IPS-18c (cell line): ENCODE data around the gene OR4F3.
"Not testable (repeated sequence)": the region's sequence is repeated elsewhere in the genome, so short reads cannot be mapped to it uniquely, and the experiment has no call there.

Source experiments
- H3K4me3 ChIP-seq: 2 replicates; pipeline ENCODE4 v1.7.0; 2013; ENCODE audit warnings: low read depth, mild to moderate bottlenecking, low read length, moderate library complexity; ENCODE audit not compliant: insufficient read depth
- H3K9me3 ChIP-seq: one replicate; pipeline ENCODE4 v1.6.1; 2013; ENCODE audit warnings: mild to moderate bottlenecking, low read length, moderate library complexity; ENCODE audit not compliant: control insufficient read depth, insufficient read depth

OR4F3 gene

GRCh38 chr5:181366968-181367367, at the start of gene OR4F3:
Gene OR4F3, plus strand, starts transcription at chr5:181367268.
- not testable (repeated sequence) for H3K4me3 ChIP-seq, H3K9me3 ChIP-seq
